ENCODE data around the gene GLB1L2.

GLB1L2 gene

GRCh38 chr11:134358856-134359490 lies 27.2 kb downstream of the GLB1L2 start:
- TF ChIP-seq RAD21 (IDR thresholded peaks at IDR 0.05; ENCODE audit: low read depth) = no peak
- TF ChIP-seq FOXM1 (IDR thresholded peaks at IDR 0.05; ENCODE audit: borderline replicate concordance, low read depth) = no peak
- no peak for TF ChIP-seq MAX (IDR thresholded peaks at IDR 0.05)
- no peak for TF ChIP-seq YY1 (IDR thresholded peaks at IDR 0.05; ENCODE audit: low read depth)
- TF ChIP-seq EP300 (IDR thresholded peaks at IDR 0.05; ENCODE audit: borderline replicate concordance) = no peak
- TF ChIP-seq EGR1 (IDR thresholded peaks at IDR 0.05) = no peak
- no peak for TF ChIP-seq TEAD4 (IDR thresholded peaks at IDR 0.05)
- no peak for TF ChIP-seq USF1 (IDR thresholded peaks at IDR 0.05)
- no peak for TF ChIP-seq ZBTB7A (IDR thresholded peaks at IDR 0.05; ENCODE audit: low read depth)
- no peak for TF ChIP-seq REST (IDR thresholded peaks at IDR 0.05; ENCODE audit: low read depth)

GRCh38 chr11:134359646-134360045 lies 27.9 kb downstream of the GLB1L2 start:
- TF ChIP-seq YY1 (IDR thresholded peaks at IDR 0.05; ENCODE audit: low read depth) (no peak), EP300 (IDR thresholded peaks at IDR 0.05; ENCODE audit: borderline replicate concordance) (no peak)

GRCh38 chr11:134360050-134360835 lies 28.5 kb downstream of the GLB1L2 start:
- TF ChIP-seq RAD21 (IDR thresholded peaks at IDR 0.05; ENCODE audit: low read depth) = peak; percentile 75
- TF ChIP-seq USF1 (IDR thresholded peaks at IDR 0.05) = no peak

- no peak for TF ChIP-seq TAF1 (IDR thresholded peaks at IDR 0.05; ENCODE audit: low read depth)
- TF ChIP-seq RAD21 (IDR thresholded peaks at IDR 0.05; ENCODE audit: low read depth) = no peak
- no peak for TF ChIP-seq CEBPB (IDR thresholded peaks at IDR 0.05)
- no peak for TF ChIP-seq ZBTB7A (IDR thresholded peaks at IDR 0.05; ENCODE audit: low read depth)
- no peak for TF ChIP-seq MAX (IDR thresholded peaks at IDR 0.05)
- TF ChIP-seq YY1 (IDR thresholded peaks at IDR 0.05; ENCODE audit: low read depth) = no peak
- no peak for TF ChIP-seq FOXM1 (IDR thresholded peaks at IDR 0.05; ENCODE audit: borderline replicate concordance, low read depth)
- TF ChIP-seq EGR1 (IDR thresholded peaks at IDR 0.05) = no peak
- TF ChIP-seq TCF12 (IDR thresholded peaks at IDR 0.05; ENCODE audit: low read depth) = no peak
- TF ChIP-seq USF1 (IDR thresholded peaks at IDR 0.05) = no peak
- no peak for TF ChIP-seq EP300 (IDR thresholded peaks at IDR 0.05; ENCODE audit: borderline replicate concordance)
- TF ChIP-seq CREB1 (IDR thresholded peaks at IDR 0.05; ENCODE audit: low read depth) = no peak
- TF ChIP-seq REST (IDR thresholded peaks at IDR 0.05; ENCODE audit: low read depth) = no peak
- no peak for TF ChIP-seq NFIC (IDR thresholded peaks at IDR 0.05)
- no peak for TF ChIP-seq TEAD4 (IDR thresholded peaks at IDR 0.05)
These were observed 29.9 kb downstream of the GLB1L2 start for GRCh38 chr11:134361661-134362060.

- TF ChIP-seq REST (IDR thresholded peaks at IDR 0.05; ENCODE audit: low read depth) (no peak), TAF1 (IDR thresholded peaks at IDR 0.05; ENCODE audit: low read depth) (no peak), CEBPB (IDR thresholded peaks at IDR 0.05) (no peak), RAD21 (IDR thresholded peaks at IDR 0.05; ENCODE audit: low read depth) (no peak), USF1 (IDR thresholded peaks at IDR 0.05) (no peak), ZBTB7A (IDR thresholded peaks at IDR 0.05; ENCODE audit: low read depth) (no peak), EGR1 (IDR thresholded peaks at IDR 0.05) (no peak), FOXM1 (IDR thresholded peaks at IDR 0.05; ENCODE audit: borderline replicate concordance, low read depth) (no peak), MAX (IDR thresholded peaks at IDR 0.05) (no peak), CREB1 (IDR thresholded peaks at IDR 0.05; ENCODE audit: low read depth) (no peak), YY1 (IDR thresholded peaks at IDR 0.05; ENCODE audit: low read depth) (no peak), TEAD4 (IDR thresholded peaks at IDR 0.05) (no peak), NFIC (IDR thresholded peaks at IDR 0.05) (no peak), TCF12 (IDR thresholded peaks at IDR 0.05; ENCODE audit: low read depth) (no peak), EP300 (IDR thresholded peaks at IDR 0.05; ENCODE audit: borderline replicate concordance) (no peak)
These were observed 30.6 kb downstream of the GLB1L2 start for GRCh38 chr11:134362192-134362901.

Measured in Ishikawa (cell line).